IPS-20b (cell line): ENCODE results near the gene SNX32.

Source experiments
- H3K27ac ChIP-seq: one replicate; pipeline ENCODE4 v1.5.1; 2013; ENCODE audit warnings: low read length
- H3K27me3 ChIP-seq: 2 replicates; pipeline ENCODE4 v1.6.1; 2013; ENCODE audit warnings: mild to moderate bottlenecking, low read length, inconsistent platforms; ENCODE audit not compliant: insufficient read depth
- H3K36me3 ChIP-seq: 2 replicates; pipeline ENCODE4 v1.6.1; 2013; ENCODE audit warnings: low read depth, mild to moderate bottlenecking, inconsistent platforms, low read length, moderate library complexity; ENCODE audit not compliant: insufficient read depth
- H3K4me1 ChIP-seq: 2 replicates; pipeline ENCODE4 v1.6.1; 2013; ENCODE audit warnings: mild to moderate bottlenecking, control low read depth, inconsistent platforms, low read length, moderate library complexity; ENCODE audit not compliant: insufficient read depth
- H3K4me3 ChIP-seq: 2 replicates; pipeline ENCODE4 v1.5.1; 2013; ENCODE audit warnings: mild to moderate bottlenecking, low read length, inconsistent platforms
- H3K9ac ChIP-seq: 2 replicates; pipeline ENCODE4 v1.6.1; 2013; ENCODE audit warnings: low read depth, mild to moderate bottlenecking, inconsistent platforms, low read length, moderate library complexity
- H3K9me3 ChIP-seq: 2 replicates; pipeline ENCODE4 v1.6.1; 2013; ENCODE audit warnings: mild to moderate bottlenecking, low read depth, low read length, inconsistent platforms; ENCODE audit not compliant: insufficient read depth

Gene SNX32

DNA sequence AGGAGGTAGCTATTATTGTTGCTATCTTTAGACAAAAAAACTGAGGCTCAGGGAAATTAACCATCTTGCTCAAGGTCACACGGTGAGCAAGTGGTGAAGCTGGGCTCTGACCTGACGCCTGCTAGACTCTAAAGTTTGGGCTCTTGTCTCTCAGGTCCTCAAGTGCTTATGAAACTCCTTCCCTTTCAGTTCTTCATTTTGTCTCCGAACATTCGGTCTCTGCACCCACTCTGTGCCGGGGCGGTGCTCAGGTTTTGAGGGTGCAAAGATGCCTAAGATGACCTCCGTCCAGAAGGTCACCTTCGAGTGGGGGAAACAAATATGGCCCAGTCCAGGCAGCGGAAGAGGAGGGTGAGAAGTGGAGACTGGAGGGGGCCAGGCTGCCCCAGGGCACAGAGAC, 30.9 kb upstream of the SNX32 start:
- no peaks in the 10 kb centered on the region for H3K9me3 ChIP-seq
- H3K27me3 ChIP-seq = no peaks in the 10 kb centered on the region
- H3K4me3 ChIP-seq = no peak overlapping the region
- peaks cover 10% of the 10 kb centered on the region; the same call in 1 of the 2 replicates for H3K4me1 ChIP-seq
- no peaks in the 10 kb centered on the region for H3K36me3 ChIP-seq
- no peak overlapping the region for H3K27ac ChIP-seq
- no peak overlapping the region for H3K9ac ChIP-seq

DNA sequence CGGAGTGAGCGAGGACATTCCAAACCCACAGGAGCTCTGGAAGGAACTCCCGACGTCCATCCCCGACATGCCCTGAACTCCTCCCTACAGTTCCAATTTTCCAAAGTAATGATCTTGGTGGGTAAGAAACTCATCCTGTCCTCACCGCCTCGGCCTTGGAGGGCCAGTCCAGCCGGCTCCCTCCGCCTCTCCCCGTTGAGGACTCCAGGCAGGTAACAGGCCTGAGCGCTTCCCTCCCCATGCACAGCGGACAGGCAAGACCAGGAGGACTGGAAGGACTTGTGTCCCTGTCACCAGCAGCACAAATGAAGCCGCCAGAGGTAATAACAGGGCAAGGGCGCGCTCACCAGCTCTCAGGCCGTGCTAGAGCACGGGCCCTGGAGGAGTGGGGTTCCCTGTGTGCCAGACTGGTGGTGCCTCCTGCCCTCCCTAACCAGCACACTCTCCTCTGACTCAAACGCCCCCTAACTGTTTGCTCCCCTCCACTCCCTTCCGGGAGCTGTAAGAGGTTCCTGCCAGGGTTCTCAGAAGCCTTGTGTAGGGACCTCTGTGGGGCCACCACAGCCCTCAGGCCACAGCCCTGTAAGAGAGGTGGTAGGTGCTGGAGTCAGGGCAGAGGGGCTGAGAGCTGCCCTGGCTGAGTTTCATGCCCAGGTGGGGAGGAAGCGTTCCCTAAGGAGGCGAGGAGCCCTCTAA, 29.8 kb upstream of the SNX32 start:
- no peak overlapping the region for H3K27ac ChIP-seq

DNA sequence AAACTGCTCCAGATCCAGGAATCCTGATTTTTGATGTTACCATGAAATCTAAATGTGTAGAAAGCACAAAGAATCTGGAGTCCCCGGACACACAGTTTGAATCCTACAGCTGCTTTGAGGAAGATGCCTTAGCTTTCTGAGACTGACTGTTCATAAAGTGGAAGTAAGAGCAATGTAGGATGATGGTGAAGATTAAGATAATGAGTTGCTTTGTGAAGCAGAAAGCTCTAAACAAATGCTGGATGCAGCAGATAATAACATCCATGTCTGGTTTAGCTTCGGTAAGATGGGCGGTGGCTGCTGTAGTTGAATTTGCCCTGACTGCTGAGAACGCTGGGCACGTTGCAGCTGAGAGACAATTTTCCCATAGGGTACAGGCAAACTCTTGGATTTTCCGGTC, 26.8 kb upstream of the SNX32 start:
- H3K36me3 ChIP-seq = no peaks in the 10 kb centered on the region
- H3K4me1 ChIP-seq = no peaks in the 10 kb centered on the region
- no peaks in the 10 kb centered on the region for H3K9me3 ChIP-seq
- no peak overlapping the region for H3K4me3 ChIP-seq
- H3K9ac ChIP-seq = no peak overlapping the region
- no peak overlapping the region for H3K27ac ChIP-seq
- H3K27me3 ChIP-seq = no peaks in the 10 kb centered on the region

More for the DNA sequence above, 29.8 kb upstream of the SNX32 start:
- Histone ChIP-seq H3K4me3 (no peak overlapping the region), H3K9me3 (no peaks in the 10 kb centered on the region), H3K4me1 (peaks cover 2% of the 10 kb centered on the region; the same call in 1 of the 2 replicates), H3K9ac (no peak overlapping the region), H3K36me3 (no peaks in the 10 kb centered on the region), H3K27me3 (no peaks in the 10 kb centered on the region)

DNA sequence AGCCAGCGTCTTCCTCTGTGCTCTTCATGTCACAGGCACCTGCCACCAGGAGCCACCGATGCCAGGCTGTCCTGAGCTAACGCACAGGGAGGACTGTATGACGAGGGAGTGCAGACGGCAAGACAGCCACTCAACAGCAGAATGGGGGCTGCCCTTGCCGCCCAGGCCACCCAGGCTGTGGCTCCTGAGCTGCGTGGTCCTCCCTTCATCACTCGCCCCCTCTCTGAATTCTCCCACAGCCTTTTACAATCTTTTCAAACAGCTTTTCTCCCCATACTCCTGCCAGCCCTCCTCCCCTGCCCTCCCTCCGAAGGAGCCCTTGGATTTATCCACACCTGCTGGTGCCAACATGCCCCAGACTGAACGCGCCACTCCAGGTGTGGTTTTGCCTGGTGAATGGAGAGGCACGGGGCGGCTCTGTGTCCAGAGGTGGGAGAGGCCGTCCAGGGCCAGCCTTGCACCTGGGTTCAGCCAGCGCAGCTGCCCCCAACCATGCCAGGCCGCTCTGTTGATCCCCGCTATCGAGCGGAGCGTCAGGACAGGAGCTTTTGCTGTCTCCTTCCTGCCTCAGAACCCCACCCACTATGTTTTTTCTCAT, 24.9 kb upstream of the SNX32 start:
- H3K36me3 ChIP-seq = no peaks in the 10 kb centered on the region
- no peak overlapping the region for H3K27ac ChIP-seq
- no peaks in the 10 kb centered on the region for H3K4me1 ChIP-seq
- no peaks in the 10 kb centered on the region for H3K9me3 ChIP-seq
- H3K27me3 ChIP-seq = no peaks in the 10 kb centered on the region; the same call in 1 of the 2 replicates
- H3K4me3 ChIP-seq = no peak overlapping the region
- no peak overlapping the region for H3K9ac ChIP-seq

DNA sequence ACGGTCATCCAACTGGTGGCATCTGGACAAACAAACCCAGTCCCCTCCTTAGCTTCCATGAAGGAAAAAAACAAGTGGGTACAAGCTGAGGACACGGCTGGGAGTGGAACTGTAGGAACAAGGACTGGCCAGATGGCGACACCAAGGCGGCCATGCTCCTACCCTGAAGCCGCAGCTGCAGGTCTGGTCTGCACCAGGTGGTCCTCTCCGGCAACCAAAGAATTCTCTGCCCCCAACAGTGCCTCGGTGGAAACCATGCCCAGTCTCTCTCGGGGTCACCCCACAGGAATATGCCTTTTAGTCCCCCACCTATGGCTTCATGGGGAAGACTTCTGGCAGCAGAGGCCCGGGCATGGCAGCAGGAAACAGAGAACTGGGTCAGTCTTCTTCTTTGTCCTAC, 24.3 kb upstream of the SNX32 start:
- Histone ChIP-seq H3K9me3 (no peaks in the 10 kb centered on the region), H3K27ac (no peak overlapping the region), H3K4me1 (no peaks in the 10 kb centered on the region), H3K9ac (no peak overlapping the region), H3K4me3 (no peak overlapping the region), H3K36me3 (no peaks in the 10 kb centered on the region), H3K27me3 (no peaks in the 10 kb centered on the region; the same call in 1 of the 2 replicates)

DNA sequence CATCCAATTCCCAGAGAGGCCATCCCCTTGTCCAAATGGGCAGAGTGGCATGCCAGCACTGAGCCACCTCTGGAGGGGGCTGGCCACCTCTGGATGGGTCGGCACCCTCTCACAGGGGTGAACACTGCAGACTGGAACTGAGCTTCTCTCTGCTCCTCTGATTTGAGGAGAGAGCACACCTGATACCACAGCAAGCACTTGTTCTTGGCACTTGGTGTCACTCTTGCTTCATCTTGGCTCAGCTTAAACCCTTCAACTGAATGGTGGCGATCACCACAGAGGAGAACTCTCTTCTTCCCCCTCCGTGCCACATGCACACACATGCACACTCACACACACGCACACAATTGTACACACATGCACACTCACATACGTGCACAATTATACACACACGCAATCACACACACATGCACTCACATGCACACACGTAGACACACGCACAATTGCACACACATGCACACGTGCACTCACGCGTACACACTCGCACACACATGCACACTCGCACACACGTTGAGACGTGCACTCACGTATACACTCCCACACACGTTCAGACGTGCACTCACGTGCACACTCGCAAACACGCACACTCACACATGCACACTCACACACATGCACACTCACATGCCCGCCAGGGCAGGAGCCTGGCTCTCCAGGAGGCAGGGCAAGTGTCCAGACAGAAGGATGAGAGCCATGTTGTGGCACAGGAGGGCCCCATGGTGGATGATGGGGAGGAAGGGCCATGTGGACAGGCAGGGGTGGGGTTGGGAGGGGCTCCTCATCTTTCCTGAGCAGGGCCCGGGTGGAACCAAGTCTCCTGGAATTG, 23.5 kb upstream of the SNX32 start:
- no peak overlapping the region for H3K4me3 ChIP-seq
- H3K9ac ChIP-seq = no peak overlapping the region
- H3K4me1 ChIP-seq = no peaks in the 10 kb centered on the region
- H3K9me3 ChIP-seq = no peaks in the 10 kb centered on the region
- H3K27me3 ChIP-seq = no peaks in the 10 kb centered on the region; the same call in 1 of the 2 replicates
- no peak overlapping the region for H3K27ac ChIP-seq
- no peaks in the 10 kb centered on the region for H3K36me3 ChIP-seq

DNA sequence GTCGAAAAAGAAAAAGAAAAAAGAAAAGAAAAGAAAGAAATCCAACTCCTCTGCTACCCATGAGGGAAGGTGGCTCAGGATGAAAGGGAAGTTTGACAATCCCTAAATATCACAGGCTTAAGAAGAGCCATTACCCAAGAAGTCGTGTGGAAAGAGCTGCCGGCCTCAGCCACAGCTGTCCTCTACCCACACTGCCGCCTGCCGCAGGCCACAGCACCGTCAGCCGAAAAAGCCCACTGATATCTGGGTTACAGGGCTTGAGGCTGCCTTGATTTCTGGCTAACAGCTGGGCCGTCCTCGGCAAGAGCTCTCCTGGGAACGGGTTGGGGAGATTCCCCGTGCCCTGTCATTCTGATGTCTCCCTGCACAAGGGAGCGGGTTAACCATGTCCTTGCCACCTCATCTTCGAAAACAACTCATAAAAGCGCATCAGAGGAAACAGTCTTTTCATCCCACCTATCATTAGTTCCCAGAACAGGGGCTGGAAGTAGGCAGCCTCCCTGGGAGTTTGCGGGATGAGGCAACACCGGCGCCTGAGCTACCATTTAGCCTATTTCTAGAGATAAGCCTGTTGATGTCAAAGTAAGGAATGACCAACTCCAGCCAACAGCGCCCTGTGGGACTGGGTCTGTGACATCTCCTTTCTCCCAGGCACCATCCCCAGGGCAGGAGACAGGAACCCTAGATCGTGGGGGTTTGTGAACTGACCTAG, 21.8 kb upstream of the SNX32 start:
- H3K4me1 ChIP-seq = no peaks in the 10 kb centered on the region
- no peak overlapping the region for H3K9ac ChIP-seq
- no peaks in the 10 kb centered on the region for H3K36me3 ChIP-seq
- H3K27ac ChIP-seq = no peak overlapping the region
- peaks cover 5% of the 10 kb centered on the region for H3K27me3 ChIP-seq
- no peaks in the 10 kb centered on the region for H3K9me3 ChIP-seq
- H3K4me3 ChIP-seq = no peak overlapping the region

DNA sequence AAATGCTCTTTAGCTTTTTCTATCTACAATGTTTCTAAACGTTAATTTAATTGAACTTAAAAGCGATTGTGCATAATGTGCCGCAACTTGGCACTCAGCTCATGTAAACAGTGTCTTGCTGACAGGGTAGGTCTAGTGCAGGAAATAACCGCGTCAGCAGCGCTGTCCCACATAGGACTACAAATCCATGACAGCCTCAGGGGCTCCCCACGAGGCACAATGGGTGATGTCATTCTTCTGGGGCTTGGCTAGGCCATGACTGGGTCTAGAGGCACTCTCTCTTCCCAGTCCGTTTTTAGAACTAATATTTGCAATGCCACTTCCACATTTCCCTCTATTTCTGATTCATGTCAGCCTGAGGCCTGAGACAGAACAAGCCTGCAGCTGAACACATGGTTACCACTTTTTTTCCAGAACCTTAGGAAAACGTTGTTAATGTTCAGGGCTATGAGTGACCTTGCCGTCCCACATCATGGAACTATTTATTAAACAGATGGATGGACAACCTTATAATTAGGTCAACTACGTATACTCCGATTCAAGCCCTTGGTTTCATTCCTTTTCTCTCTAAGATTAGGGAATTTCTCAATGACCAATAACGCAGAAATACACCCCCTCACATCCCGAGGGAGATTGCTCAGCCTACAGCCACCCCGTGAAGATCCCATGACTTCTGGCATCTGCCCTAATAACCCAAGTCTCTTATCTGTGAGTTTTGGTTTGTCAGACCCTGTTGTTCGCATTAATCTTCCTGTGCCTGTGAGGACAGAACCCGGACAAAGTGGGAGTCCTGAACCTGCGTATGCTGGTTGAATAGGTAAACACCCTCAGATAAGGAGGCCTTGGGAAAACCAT, 19.4 kb upstream of the SNX32 start:
- Histone ChIP-seq H3K9ac (no peak overlapping the region), H3K9me3 (no peaks in the 10 kb centered on the region), H3K4me3 (no peak overlapping the region), H3K4me1 (no peaks in the 10 kb centered on the region), H3K36me3 (no peaks in the 10 kb centered on the region), H3K27ac (no peak overlapping the region), H3K27me3 (peaks cover 16% of the 10 kb centered on the region)

DNA sequence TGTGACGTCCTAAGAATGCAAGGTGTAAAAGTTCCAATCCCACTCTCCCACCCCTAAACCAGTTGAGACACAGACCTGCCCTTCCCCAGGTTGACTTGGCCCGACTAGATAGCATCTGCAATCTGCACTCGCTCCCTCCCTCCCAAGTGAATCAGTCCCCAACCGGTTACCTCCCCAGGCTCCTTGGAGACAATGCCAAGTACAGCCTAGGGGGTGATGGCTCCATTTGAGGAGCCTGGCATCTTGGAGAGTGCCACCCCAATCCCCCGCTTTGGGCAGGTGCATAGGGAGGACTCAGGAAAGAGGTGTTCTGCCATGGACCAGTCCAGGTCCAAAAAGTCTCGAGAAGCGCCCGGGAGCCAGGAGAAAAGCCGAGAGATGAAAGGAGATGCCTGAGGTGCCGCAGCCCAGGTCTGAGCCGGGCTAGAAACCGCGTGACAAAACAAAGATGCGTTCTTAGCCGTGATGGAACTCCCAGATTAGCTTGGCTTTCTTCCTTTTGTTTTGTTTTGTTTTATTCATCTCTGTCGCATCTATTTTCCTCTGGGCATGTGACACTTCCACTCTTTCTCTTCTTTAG, 18.7 kb upstream of the SNX32 start:
- peaks cover 16% of the 10 kb centered on the region for H3K27me3 ChIP-seq

DNA sequence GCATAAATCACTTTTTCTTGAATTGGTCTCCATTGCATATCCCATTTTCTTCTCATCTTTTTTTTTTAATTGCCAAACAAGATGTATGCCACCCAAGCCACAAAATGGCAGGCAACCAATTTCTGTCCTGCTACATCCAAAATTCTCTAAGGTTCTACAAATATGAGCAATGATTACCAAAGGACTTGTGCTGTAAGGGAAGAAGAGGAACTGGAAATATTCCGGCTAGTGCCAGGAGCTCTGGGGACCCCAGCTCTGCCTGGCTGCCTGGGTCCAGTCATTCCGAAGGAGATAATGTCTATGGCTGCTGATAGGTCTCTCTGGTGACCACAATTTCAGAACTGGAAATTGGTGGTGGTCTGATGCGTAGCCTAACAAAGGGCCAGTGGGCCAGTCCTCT, 17.1 kb upstream of the SNX32 start:
- H3K36me3 ChIP-seq = no peaks in the 10 kb centered on the region
- H3K4me3 ChIP-seq = no peak overlapping the region
- H3K27me3 ChIP-seq = peaks cover 16% of the 10 kb centered on the region
- H3K27ac ChIP-seq = no peak overlapping the region
- no peaks in the 10 kb centered on the region for H3K4me1 ChIP-seq
- no peak overlapping the region for H3K9ac ChIP-seq
- no peaks in the 10 kb centered on the region for H3K9me3 ChIP-seq

More for the DNA sequence above, 18.7 kb upstream of the SNX32 start:
- Histone ChIP-seq H3K9me3 (no peaks in the 10 kb centered on the region), H3K4me3 (no peak overlapping the region), H3K36me3 (no peaks in the 10 kb centered on the region), H3K27ac (no peak overlapping the region), H3K9ac (no peak overlapping the region), H3K4me1 (no peaks in the 10 kb centered on the region)
